Forelimb muscle (tissue), 1 donor: ENCODE data around the gene BAK1. TPM values are rescaled to one million over a fixed set of nuclear protein-coding genes. Genes with fewer than 3 reads are reported as not detected.
"Not testable (repeated sequence)": the region's sequence is repeated elsewhere in the genome, so short reads cannot be mapped to it uniquely, and the experiment has no call there.

ENCODE experiments used
- DNase-seq: peaks from one replicate; pipeline ENCODE4 v3.0.0-alpha.2; 2013; ENCODE audit warnings: low read depth
- polyA plus RNA-seq: library from polyadenylated mRNA; unstranded; fragments of 120-200 nt; gene quantifications from one replicate; pipeline ENCODE4 v1.2.1, GENCODE V29; 2013; ENCODE audit not compliant: insufficient read length

BAK1 gene
- polyA plus RNA-seq, 1 donor: 17.9 TPM

DNA sequence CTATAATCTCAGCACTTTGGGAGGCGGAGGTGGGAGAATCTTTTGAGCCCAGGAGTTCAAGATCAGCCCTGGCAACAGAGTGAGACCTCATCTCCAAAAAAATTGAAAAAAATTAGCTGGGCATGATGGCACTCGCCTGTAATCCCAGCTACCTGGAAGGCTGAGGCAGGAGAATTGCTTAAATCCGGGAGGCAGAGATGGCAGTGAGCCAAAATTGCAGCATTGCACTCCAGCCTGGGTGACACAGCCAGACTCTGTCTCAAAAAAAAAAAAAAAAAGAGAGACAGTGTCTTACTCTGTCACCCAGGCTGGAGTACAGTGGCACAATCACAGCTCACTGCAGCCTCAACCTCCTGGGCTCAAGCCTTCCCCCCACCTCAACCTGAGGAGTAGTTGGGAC is 27.2 kb downstream of the BAK1 start:
- not testable (repeated sequence) for DNase-seq

DNA sequence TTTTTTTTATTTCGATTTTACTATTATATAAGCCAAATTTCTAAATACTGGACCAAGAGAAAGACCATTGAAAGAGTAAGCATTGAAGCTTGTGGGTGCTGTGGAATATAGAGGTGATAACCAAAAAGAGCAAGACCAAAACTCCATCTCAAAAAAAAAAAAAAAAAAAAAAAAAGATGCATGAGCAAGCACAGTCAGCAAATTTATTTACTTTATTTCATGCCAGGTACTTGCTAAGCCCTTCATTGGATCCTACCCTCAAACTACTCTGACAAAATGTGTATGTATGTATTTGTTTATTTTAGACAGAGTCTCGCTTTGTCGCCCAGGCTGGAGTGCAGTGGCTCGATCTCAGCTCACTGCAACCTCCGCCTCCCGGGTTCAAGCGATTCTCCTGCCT is 27.8 kb downstream of the BAK1 start:
- no peak for DNase-seq

DNA sequence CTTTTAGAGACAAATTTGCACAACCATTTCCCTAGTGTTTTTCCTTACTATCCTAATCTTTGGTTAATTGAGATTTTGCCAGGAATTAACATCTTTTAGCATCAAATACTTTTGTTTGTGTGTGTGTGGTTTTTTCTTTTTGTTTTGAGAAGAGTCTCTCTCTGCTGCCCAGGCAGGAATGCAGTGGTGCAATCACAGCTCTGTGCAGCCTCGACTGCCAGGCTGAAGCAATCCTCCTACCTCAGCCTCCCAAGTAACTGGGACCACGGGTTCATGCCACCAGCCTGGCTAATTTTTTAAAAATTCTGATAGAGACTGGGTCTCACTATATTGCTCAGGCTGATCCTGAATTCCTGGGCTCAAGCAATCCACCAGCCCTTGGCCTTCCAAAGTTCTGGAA is 28.5 kb downstream of the BAK1 start:
- DNase-seq: no peak

- no peak for DNase-seq
These were observed 30.2 kb downstream of the BAK1 start for GRCh38 chr6:33549896-33550295.

- DNase-seq: no peak
These were observed 30.9 kb downstream of the BAK1 start for GRCh38 chr6:33549196-33549595.

GRCh38 chr6:33547499-33547898 is 32.6 kb downstream of the BAK1 start:
- DNase-seq: no peak

DNA sequence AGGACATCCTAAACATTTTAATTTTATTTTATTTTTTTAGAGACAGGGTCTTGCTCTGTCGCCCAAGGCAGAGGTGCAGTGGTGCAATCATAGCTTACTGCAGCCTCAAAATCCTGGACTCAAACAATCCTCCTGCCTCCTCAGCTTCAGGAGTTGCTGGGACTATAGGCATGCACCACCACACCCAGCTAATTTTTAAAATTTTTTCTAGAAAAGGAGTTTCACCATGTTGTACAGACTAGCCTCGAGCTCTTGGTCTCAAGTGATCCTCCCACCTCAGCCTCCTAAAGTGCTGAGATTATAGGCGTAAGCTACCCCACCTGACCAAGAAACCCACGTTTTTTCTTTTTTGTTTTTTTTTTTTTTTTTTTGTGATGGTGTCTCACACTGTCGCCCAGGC is 33.3 kb downstream of the BAK1 start:
- no peak for DNase-seq

DNA sequence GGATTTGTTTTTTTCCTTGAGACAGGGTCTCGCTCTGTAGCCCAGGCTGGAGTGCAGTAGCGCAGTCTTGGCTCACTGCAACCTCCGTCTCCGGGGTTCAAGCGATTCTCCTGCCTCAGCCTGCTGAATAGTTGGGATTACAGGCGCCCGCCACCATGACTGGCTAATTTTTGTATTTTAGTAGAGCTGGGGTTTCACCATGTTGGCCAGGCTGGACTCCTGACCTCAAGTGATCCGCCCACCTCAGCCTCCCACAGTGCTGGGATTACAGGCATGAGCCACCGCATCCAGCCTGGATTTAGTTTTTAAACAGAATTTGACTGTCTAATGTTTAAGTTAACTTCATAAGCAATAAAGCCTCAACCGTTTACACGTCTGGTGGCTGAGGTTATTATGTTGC is 34.8 kb downstream of the BAK1 start:
- DNase-seq: not testable (repeated sequence)

GRCh38 chr6:33543116-33543515 is 37.0 kb downstream of the BAK1 start:
- DNase-seq: no peak

- no peak for DNase-seq
These were observed 39.3 kb downstream of the BAK1 start for GRCh38 chr6:33540768-33541167.

DNA sequence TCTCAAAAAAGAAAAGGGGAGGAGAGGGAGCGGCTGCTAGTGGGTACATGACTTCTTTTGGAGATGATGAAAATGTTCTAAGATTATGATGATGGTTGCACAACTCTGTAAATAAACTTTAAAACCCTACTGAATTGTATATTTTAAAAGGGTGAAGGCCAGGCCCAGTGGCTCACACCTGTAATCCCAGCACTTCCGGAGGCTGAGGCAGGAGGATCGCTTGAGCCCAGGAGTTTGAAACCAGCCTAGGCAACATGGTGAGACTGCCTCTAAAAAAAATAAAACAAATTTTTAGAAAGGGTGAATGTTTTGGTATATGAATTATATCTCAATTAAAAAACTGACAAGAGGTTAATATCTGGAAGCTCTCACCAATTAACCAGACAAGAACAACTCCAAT is 45.4 kb downstream of the BAK1 start:
- DNase-seq: no peak

GRCh38 chr6:33533163-33533869 is 46.8 kb downstream of the BAK1 start:
- not testable (repeated sequence) for DNase-seq

- DNase-seq: not testable (repeated sequence)
These were observed 47.6 kb downstream of the BAK1 start for GRCh38 chr6:33532431-33532830.

DNA sequence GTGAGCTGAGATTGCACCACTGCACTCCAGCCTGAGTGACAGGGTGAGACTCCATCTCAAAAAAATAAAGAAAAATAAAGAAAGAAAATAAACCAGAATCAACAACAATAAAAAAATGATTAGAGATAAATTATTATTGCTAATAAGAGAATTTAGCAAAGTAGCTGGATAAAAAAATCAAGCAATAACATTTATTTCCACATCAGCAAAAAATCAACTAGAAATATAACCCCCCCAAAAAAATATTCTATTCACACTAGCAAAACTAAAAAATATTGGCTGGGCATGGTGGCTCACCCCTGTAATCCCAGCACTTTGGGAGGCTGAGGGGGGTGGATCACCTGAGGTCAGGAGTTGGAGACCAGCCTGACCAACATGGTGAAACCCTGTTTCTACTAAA is 49.5 kb downstream of the BAK1 start:
- DNase-seq: not testable (repeated sequence)

Other genes with a start within 250 kb of the BAK1 start
- gene KIFC1, start 188.5 kb downstream of the BAK1 start, polyA plus RNA-seq: 18.0 TPM
- 48.4 TPM for gene PHF1, start 169.3 kb downstream of the BAK1 start, polyA plus RNA-seq
- gene CUTA, start 162.2 kb downstream of the BAK1 start, polyA plus RNA-seq: 123 TPM
- gene SYNGAP1, start 160.2 kb downstream of the BAK1 start, polyA plus RNA-seq: 28.1 TPM
- 5.8 TPM for gene ZBTB9, start 125.7 kb downstream of the BAK1 start, polyA plus RNA-seq
- 6.8 TPM for gene ITPR3, start 41.0 kb upstream of the BAK1 start, polyA plus RNA-seq
- gene UQCC2, start 131.4 kb upstream of the BAK1 start, polyA plus RNA-seq: 77.2 TPM
- 33.1 TPM for gene IP6K3, start 166.6 kb upstream of the BAK1 start, polyA plus RNA-seq
- 33.2 TPM for gene LEMD2, start 208.9 kb upstream of the BAK1 start, polyA plus RNA-seq
- gene MLN, start 223.7 kb upstream of the BAK1 start, polyA plus RNA-seq: not detected